Heart right ventricle (tissue), 16 donors: ENCODE results near the gene ORM2. TPM values are rescaled to one million over a fixed set of nuclear protein-coding genes. Genes with fewer than 3 reads are reported as not detected.
"Not testable (repeated sequence)": the region's sequence is repeated elsewhere in the genome, so short reads cannot be mapped to it uniquely, and the experiment has no call there.

Source experiments
- ATAC-seq, 8 donors: fragments of 200-7000 bp; cut with Tn5 transposase; one replicate each; pipeline ENCODE4 v1.9.1; 2020; ENCODE audit warnings: mild to moderate bottlenecking in 8 of 8, moderate library complexity in 8 of 8, moderate number of reproducible peaks in 1 of 8
- DNase-seq, 2 donors: peaks; one replicate each; pipeline ENCODE4 v3.0.0-alpha.2; 2020
- H3K27ac ChIP-seq, 10 donors: fragments of 200-600 bp; sonication (generic) in 2 of 10; one replicate each; pipeline versions ENCODE4 v1.5.0 to v1.8.0; 2020 to 2022; ENCODE audit warnings: mild to moderate bottlenecking in 3 of 10
- H3K27me3 ChIP-seq, 7 donors: fragments of 200-600 bp; one replicate each; pipeline ENCODE4 v1.8.0; 2021 to 2022; ENCODE audit warnings: mild to moderate bottlenecking in 2 of 7
- H3K36me3 ChIP-seq, 9 donors: fragments of 200-600 bp; sonication (generic) in 1 of 9; one replicate each; pipeline versions ENCODE4 v1.5.0 to v1.8.0; 2020 to 2022; ENCODE audit warnings: mild to moderate bottlenecking in 2 of 9
- H3K4me1 ChIP-seq, 9 donors: fragments of 200-600 bp; sonication (generic) in 1 of 9; one replicate each; pipeline versions ENCODE4 v1.5.0 to v1.8.0; 2020 to 2022; ENCODE audit warnings: mild to moderate bottlenecking in 4 of 9
- H3K4me3 ChIP-seq, 10 donors: fragments of 200-600 bp; sonication (generic) in 2 of 10; one replicate each; pipeline versions ENCODE4 v1.5.0 to v1.8.0; 2020 to 2022; ENCODE audit warnings: mild to moderate bottlenecking in 7 of 10, moderate library complexity in 2 of 10
- H3K9me3 ChIP-seq, 11 donors: fragments of 200-600 bp in 10 of 11; sonication (generic) in 2 of 11; one replicate each; pipeline versions ENCODE4 v1.5.0 to v1.8.0; 2013 to 2022; ENCODE audit warnings: mild to moderate bottlenecking in 2 of 11, control low read depth in 1 of 11, moderate library complexity in 1 of 11
- CTCF ChIP-seq, 9 donors: fragments of 200-600 bp; sonication (generic) in 2 of 9; IDR thresholded peaks; one replicate each; pipeline versions ENCODE4 v1.5.0 to v1.8.0; 2021 to 2022; ENCODE audit warnings: antibody characterized with exemption in 9 of 9, mild to moderate bottlenecking in 5 of 9, moderate library complexity in 1 of 9
- WGBS, 2 donors: extraction: QIAGEN DNeasy Blood & Tissue Kit; methylation state at CpG; one replicate each; pipeline ENCODE4 v1.1.7; 2013; ENCODE audit warnings: inconsistent platforms in 1 of 2; 5-methylcytosine and 5-hydroxymethylcytosine counted together
- intact Hi-C, 10 donors: fragments of 100-400 bp; cut with DNase I; formaldehyde crosslinking; loops; one replicate each; pipeline versions ENCODE4 v1.11.1 to v1.14.2; 2022
- long read RNA-seq, 3 donors: library from polyadenylated mRNA; unstranded; transcript quantifications; one replicate each; pipeline ENCODE4 v2.0.0, GENCODE V29; 2020 to 2021
- polyA plus RNA-seq, 2 donors: library from polyadenylated mRNA; stranded (reverse); fragments of 200-250 nt; gene quantifications; one replicate each; pipeline ENCODE4 v1.2.3, GENCODE V29; 2013
- total RNA-seq, 10 donors: library from RNA; stranded (reverse); fragmentation: NEBNext Ultra II Directional in 3 of 10; extraction: Animal tissue kit (Norgen Biotek cat#: 25700) in 3 of 10; gene quantifications; one replicate each; pipeline versions ENCODE4 v1.2.1 to v1.2.4, GENCODE V29; 2021 to 2023
- donor health status: Arrhythmogenic right ventricular cardiomyopathy.
- donor health status: ischemic (EF 13 %, LVEDD 7.1; RV severe dilation, severe dysfunction).
- donor health status: healthy with polysubstance abuse.
- donor health status: DM: no; HTN: yes; CAD: no.
- donor health status: DM: no; HTN: no; CAD: no.
- donor health status: ischemic (EF 25% LVEDD 6.9; RV normal size, moderate dysfunction).
- donor health status: ischemic (EF 25% LVEDD 5.7; RV mildly dilated, moderate dysfunction).
- donor health status: healthy.
- donor health status: DM: yes; HTN: yes; CAD: no.
- donor health status: Ischemic cardiomyopathy.
- donor health status: ischemic (EF 35%, LVEDD 5.7; RV mildly dilated, moderate dysfunction).
- donor health status: nonischemic (EF 11% LVEDD 7.7; RV severe dilation, severe dysfunction).
- donor health status: DM: yes; HTN: yes; CAD: no.
- donor health status: PGD.
- donor health status: ischemic (EF 29% LVEDD 5.4; RV normal size, mild dysfunction).
- donor health status: nonischemic (EF 23%, LVEDD 6.1; RV moderate dilation, normal function).

Gene ORM2
- total RNA-seq (not detected), polyA plus RNA-seq (under 1 TPM in 1 of 2 donors, not detected in 1; 0.44 TPM)
- long read RNA-seq, donor 1, result 0 reads
- long read RNA-seq, donor 2, result 0 reads
- long read RNA-seq, donor 3, result 0 reads

- H3K4me1 ChIP-seq, H3K4me3 ChIP-seq, H3K9me3 ChIP-seq, DNase-seq, H3K27ac ChIP-seq, H3K27me3 ChIP-seq, H3K36me3 ChIP-seq, intact Hi-C loops: not testable (repeated sequence)
- ATAC-seq, result peak in 2 of 8 donors; percentile 10 to 19
- WGBS, 2 donors, result no CpG with 5 or more reads among the region's 10 CpGs
Observed at GRCh38 chr9:114329625-114330022, at the start of gene ORM2. Gene ORM2, plus strand, starts transcription at chr9:114329869. Its CDS starts 36 bp downstream, at chr9:114329905.

GRCh38 chr9:114280636-114281472 lies 48.8 kb upstream of the ORM2 start:
- no peak for DNase-seq
- no peaks in the 10 kb centered on the region for H3K9me3 ChIP-seq
- no peak overlapping the region for H3K4me3 ChIP-seq
- peak; percentile 39 to 86 (median 58) for ATAC-seq
- WGBS, 2 donors, result 57 to 62% methylated on average over 8 of the region's 8 CpGs
- no peaks in the 10 kb centered on the region for H3K27me3 ChIP-seq
- H3K27ac ChIP-seq, result peak overlapping the region in 3 of 10 donors; percentile 9 to 41 (median 37)
- intact Hi-C loops, result loop anchor here in 1 of 10 donors (5.0 to 10.0 kb wide), 2 partner anchors 126 to 184 kb away; partner anchors contain the start of genes COL27A1 and KIF12
- TF ChIP-seq CTCF (IDR thresholded peaks at IDR 0.05), result no peak
- H3K36me3 ChIP-seq, result peaks cover 0 to 9% (median 0%) of the 10 kb centered on the region in 9 donors
- H3K4me1 ChIP-seq, result peaks cover 0 to 16% (median 5%) of the 10 kb centered on the region in 9 donors

DNA sequence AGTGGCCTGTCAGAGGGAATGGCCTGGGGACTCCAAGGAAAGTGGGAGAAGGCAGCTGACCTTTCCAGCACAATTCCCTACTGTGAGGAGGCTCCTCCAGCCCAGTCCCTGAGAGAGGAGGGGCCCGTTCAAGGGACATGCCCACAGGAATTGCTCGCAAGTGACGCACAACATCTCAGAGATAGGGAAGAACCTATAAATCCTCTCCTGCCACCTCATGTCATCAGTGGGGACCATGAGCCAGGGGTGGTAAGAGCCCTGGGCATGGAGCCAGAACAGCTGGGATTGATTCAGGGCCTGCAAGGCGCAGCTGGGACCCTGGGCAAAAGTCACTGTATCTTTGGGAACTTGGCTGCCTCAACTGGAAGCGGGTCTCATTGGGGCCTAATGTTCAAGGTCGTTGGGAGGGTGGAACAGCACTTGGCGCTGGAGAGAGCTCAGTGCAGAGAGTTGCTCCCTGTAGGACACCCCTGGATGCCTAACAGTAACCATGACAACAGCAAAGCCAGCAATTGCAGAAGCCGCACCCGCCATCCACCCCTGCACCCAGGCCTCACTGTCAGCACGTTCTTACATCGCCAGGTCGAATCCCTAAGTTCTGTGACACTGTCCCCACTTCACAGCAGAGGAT lies 48.1 kb upstream of the ORM2 start:
- Histone ChIP-seq H3K27ac (peak overlapping the region in 3 of 10 donors; percentile 9 to 41 (median 37)), H3K9me3 (no peaks in the 10 kb centered on the region), H3K27me3 (no peaks in the 10 kb centered on the region), H3K4me1 (peaks cover 0 to 16% (median 5%) of the 10 kb centered on the region in 9 donors), H3K4me3 (no peak overlapping the region), H3K36me3 (peaks cover 0 to 9% (median 0%) of the 10 kb centered on the region in 9 donors)
- WGBS, 2 donors, result 65 to 67% methylated on average over 12 of the region's 12 CpGs
- intact Hi-C loops, result loop anchor here in 1 of 10 donors (5.0 to 10.0 kb wide), 2 partner anchors 127 to 184 kb away; partner anchors contain the start of genes COL27A1 and KIF12
- no peak for TF ChIP-seq CTCF (IDR thresholded peaks at IDR 0.05)
- DNase-seq, result peak; percentile 58 to 67
- peak; percentile 36 to 75 (median 48) for ATAC-seq

- DNase-seq, result no peak
- 90 to 92% methylated on average over 10 of the region's 10 CpGs for WGBS, 2 donors
- intact Hi-C loops, result loop anchor here in 1 of 10 donors (5.0 to 10.0 kb wide), 2 partner anchors 127 to 185 kb away; partner anchors contain the start of genes COL27A1 and KIF12
- peaks cover 0 to 9% (median 0%) of the 10 kb centered on the region in 9 donors for H3K36me3 ChIP-seq
- no peaks in the 10 kb centered on the region for H3K27me3 ChIP-seq
- no peak for ATAC-seq
- no peak overlapping the region for H3K27ac ChIP-seq
- no peak overlapping the region for H3K4me3 ChIP-seq
- H3K4me1 ChIP-seq, result peaks cover 0 to 16% (median 5%) of the 10 kb centered on the region in 9 donors
- TF ChIP-seq CTCF (IDR thresholded peaks at IDR 0.05), result no peak
- no peaks in the 10 kb centered on the region for H3K9me3 ChIP-seq
Observed at GRCh38 chr9:114282104-114282485, 47.6 kb upstream of the ORM2 start.
